ENCODE data around the gene PRR22.
A peak's percentile ranks its signal among the peaks of the same experiment; 100 is the strongest.

PRR22 gene

GRCh38 chr19:5784581-5785147 is at the start of gene PRR22:
Gene PRR22, minus strand, starts transcription at chr19:5784746. Its CDS starts 86 bp downstream, at chr19:5784660.
- no peak for DNase-seq

- DNase-seq, result no peak
These were observed 48.1 kb upstream of the PRR22 start for GRCh38 chr19:5832527-5833216.

- DNase-seq, result no peak
These were observed 47.5 kb upstream of the PRR22 start for GRCh38 chr19:5832061-5832460.

- no peak for DNase-seq
These were observed 46.6 kb upstream of the PRR22 start for GRCh38 chr19:5831159-5831558.

GRCh38 chr19:5829567-5830310 is 45.2 kb upstream of the PRR22 start:
- DNase-seq, result no peak

- peak; percentile 75 for DNase-seq
These were observed 44.4 kb upstream of the PRR22 start for GRCh38 chr19:5828661-5829566.

GRCh38 chr19:5827891-5828660 is 43.5 kb upstream of the PRR22 start:
- DNase-seq, result peak; percentile 99

GRCh38 chr19:5827342-5827890 is 42.9 kb upstream of the PRR22 start:
- no peak for DNase-seq

GRCh38 chr19:5826531-5827341 is 42.2 kb upstream of the PRR22 start:
- DNase-seq, result peak; percentile 60

- DNase-seq, result no peak
These were observed 40.6 kb upstream of the PRR22 start for GRCh38 chr19:5825178-5825577.

GRCh38 chr19:5824751-5825150 is 40.2 kb upstream of the PRR22 start:
- DNase-seq, result no peak

GRCh38 chr19:5823579-5824281 is 39.2 kb upstream of the PRR22 start:
- no peak for DNase-seq

- no peak for DNase-seq
These were observed 37.8 kb upstream of the PRR22 start for GRCh38 chr19:5822181-5822844.

- no peak for DNase-seq
These were observed 37.1 kb upstream of the PRR22 start for GRCh38 chr19:5821521-5822180.

GRCh38 chr19:5820785-5821184 is 36.2 kb upstream of the PRR22 start:
- DNase-seq, result no peak

GRCh38 chr19:5818594-5818993 is 34.0 kb upstream of the PRR22 start:
- no peak for DNase-seq

GRCh38 chr19:5817218-5817617 is 32.7 kb upstream of the PRR22 start:
- DNase-seq, result no peak

- no peak for DNase-seq
These were observed 30.3 kb upstream of the PRR22 start for GRCh38 chr19:5814852-5815246.
